Measurements from ENCODE around the gene SRCAP.

SRCAP gene

DNA sequence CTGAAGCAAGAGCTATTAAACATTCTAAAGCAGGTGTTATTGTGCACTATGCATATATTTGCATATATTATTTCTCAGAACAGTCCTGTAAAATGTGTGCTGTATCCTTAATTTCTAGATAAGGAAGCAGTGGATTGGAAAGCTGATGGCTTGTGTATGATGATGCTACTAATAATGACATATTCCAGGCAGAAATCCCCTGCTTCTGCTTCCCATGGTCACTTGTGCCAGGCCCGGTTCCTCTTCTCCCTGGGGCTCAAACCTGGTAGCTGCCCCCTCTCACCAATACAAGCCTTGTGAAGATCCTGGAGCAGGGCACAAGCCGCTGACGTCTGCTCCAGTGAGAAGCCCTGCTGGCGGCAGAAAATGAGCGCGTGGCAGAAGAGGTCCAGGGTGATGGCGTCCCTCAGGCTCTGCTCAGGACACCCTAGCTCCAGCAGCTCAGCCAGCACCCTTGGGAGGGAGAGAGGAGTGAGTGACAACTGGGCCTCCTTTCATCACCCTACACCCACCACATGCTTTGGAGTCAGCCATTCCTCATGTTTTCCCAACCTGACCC lies 61.1 kb downstream of the SRCAP start:
- TF ChIP-seq GATA2 (IDR thresholded peaks at IDR 0.05; ENCODE audit: low read depth, low read length) (no peak), GATA3 (IDR thresholded peaks at IDR 0.05; ENCODE audit: low read depth, low read length) (no peak)

- no peak for TF ChIP-seq GATA3 (IDR thresholded peaks at IDR 0.05; ENCODE audit: low read depth, low read length)
- no peak for TF ChIP-seq GATA2 (IDR thresholded peaks at IDR 0.05; ENCODE audit: low read depth, low read length)
These were observed 61.8 kb downstream of the SRCAP start for GRCh38 chr16:30760577-30761426.

GRCh38 chr16:30761427-30761927 lies 62.5 kb downstream of the SRCAP start:
- no peak for TF ChIP-seq GATA2 (IDR thresholded peaks at IDR 0.05; ENCODE audit: low read depth, low read length)
- TF ChIP-seq GATA3 (IDR thresholded peaks at IDR 0.05; ENCODE audit: low read depth, low read length) = no peak

DNA sequence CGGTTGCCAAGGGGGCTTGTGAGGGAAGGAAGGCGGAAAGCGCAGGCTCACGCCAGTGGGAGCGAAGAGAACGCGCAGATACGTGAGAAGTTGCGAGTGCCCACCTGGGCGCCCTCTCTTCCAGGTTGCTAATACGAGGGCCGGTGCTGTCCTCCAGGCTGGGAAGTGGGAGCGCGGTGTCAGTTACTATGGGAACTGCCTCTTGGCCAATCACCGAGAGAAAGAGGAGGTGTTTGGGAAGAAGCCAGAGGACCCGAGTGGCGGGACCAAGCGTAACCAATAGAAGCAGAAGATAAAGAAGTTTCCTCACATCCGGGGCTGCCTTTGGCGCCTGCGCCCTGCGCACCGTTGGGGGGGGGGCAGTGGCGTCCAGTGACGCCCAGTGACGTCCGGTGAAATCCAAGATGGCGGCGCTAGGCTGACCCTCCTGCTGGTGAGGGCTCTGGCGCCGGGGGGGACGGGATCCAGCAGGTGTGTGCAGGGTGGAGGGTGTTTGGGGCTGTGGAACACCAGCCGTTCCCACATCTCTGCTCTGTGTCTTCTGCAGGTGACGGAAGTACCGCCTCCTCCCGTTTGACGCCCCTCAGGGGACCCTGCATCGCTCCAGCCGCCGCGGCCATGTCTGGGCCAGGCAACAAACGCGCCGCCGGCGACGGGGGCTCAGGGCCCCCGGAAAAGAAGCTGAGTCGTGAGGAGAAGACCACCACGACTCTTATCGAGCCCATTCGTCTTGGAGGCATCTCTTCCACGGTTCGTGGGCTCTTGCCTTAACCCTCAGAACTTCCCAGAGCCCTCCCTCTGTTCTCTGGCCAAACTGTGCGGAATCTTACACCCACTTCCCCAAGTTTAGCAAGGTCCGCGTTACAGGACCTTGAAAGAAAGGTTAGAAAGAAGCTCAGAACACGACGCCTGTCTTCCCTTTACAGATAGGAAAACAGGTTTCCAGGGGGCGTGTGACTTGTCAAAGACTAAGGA lies 63.2 kb downstream of the SRCAP start, which contains the start of the genes CFAP119 and RNF40:
TSS of gene CFAP119 (minus strand) at position 135 of the 975 bp plus-strand sequence. CDS start 314 bp downstream, outside the sequence.
TSS of gene RNF40 (plus strand) at position 395 of the 975 bp plus-strand sequence. CDS start at position 619, 224 bp downstream.
- no peak for TF ChIP-seq GATA3 (IDR thresholded peaks at IDR 0.05; ENCODE audit: low read depth, low read length)

DNA sequence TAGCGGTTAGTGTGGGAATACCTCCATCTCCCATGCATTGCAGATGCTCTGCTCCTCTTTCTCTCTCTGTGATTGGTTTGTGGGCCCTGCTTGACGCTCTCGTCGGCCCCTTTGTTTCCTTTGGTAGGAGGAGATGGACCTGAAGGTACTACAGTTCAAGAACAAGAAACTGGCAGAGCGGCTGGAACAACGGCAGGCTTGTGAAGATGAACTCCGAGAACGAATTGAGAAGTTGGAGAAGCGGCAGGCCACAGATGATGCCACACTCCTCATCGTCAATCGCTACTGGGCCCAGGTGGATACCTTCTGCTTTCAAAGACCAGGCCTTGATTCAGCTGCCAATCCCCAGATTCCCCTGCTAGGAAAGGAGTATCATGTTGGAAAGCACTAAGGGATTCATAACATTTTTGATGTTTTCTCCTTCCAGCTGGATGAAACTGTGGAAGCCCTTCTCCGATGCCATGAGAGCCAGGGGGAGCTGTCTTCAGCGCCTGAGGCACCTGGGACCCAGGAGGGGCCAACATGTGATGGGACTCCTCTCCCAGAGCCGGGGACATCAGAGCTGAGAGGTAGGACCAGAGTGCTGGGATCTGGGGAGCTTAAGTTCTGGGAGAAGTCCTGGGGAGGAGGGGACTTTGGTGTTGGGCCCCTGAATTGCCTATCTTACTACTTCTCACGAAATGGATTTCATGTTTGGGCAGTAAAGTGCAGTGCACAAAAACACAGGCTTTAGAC lies 64.2 kb downstream of the SRCAP start:
- TF ChIP-seq GATA3 (IDR thresholded peaks at IDR 0.05; ENCODE audit: low read depth, low read length) = no peak
- TF ChIP-seq GATA2 (IDR thresholded peaks at IDR 0.05; ENCODE audit: low read depth, low read length) = no peak

DNA sequence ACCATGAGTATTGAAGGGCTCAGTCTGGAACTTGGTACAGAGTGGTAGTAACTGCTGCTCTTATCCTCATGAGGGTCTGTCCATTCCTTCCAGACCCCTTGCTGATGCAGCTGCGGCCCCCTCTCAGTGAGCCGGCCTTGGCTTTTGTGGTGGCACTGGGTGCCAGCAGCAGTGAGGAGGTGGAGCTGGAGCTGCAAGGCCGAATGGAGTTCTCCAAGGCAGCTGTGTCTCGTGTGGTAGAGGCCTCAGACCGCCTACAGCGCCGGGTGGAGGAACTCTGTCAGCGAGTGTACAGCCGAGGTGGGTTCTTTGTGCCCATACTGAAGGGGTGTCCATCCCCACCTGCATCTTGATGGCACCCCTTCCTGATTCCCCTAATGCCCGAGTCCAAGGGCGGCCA lies 65.1 kb downstream of the SRCAP start:
- TF ChIP-seq GATA2 (IDR thresholded peaks at IDR 0.05; ENCODE audit: low read depth, low read length) (no peak), GATA3 (IDR thresholded peaks at IDR 0.05; ENCODE audit: low read depth, low read length) (no peak)

- TF ChIP-seq GATA2 (IDR thresholded peaks at IDR 0.05; ENCODE audit: low read depth, low read length) (no peak), GATA3 (IDR thresholded peaks at IDR 0.05; ENCODE audit: low read depth, low read length) (no peak)
These were observed 66.0 kb downstream of the SRCAP start for GRCh38 chr16:30764816-30765465.

GRCh38 chr16:30766206-30766932 lies 67.4 kb downstream of the SRCAP start:
- no peak for TF ChIP-seq GATA3 (IDR thresholded peaks at IDR 0.05; ENCODE audit: low read depth, low read length)
- TF ChIP-seq GATA2 (IDR thresholded peaks at IDR 0.05; ENCODE audit: low read depth, low read length) = no peak

- no peak for TF ChIP-seq GATA3 (IDR thresholded peaks at IDR 0.05; ENCODE audit: low read depth, low read length)
- no peak for TF ChIP-seq GATA2 (IDR thresholded peaks at IDR 0.05; ENCODE audit: low read depth, low read length)
These were observed 67.9 kb downstream of the SRCAP start for GRCh38 chr16:30766933-30767284.

- no peak for TF ChIP-seq GATA2 (IDR thresholded peaks at IDR 0.05; ENCODE audit: low read depth, low read length)
- no peak for TF ChIP-seq GATA3 (IDR thresholded peaks at IDR 0.05; ENCODE audit: low read depth, low read length)
These were observed 68.9 kb downstream of the SRCAP start for GRCh38 chr16:30767767-30768465.

- no peak for TF ChIP-seq GATA2 (IDR thresholded peaks at IDR 0.05; ENCODE audit: low read depth, low read length)
These were observed 69.7 kb downstream of the SRCAP start for GRCh38 chr16:30768583-30769181.

All from SH-SY5Y (cell line).